Panc1 (cell line): ENCODE data around the gene SYT8. TPM values are rescaled to one million over a fixed set of nuclear protein-coding genes. Genes with fewer than 3 reads are reported as not detected.

Experiments
- ATAC-seq: fragments of 200-7000 bp; cut with Tn5 transposase; 2 replicates; pipeline ENCODE4 v1.9.1; 2020; ENCODE audit warnings: mild to moderate bottlenecking, moderate library complexity
- BruUV-seq: library from RNA; stranded (reverse); fragments of 400-500 nt; replicated peaks from 2 replicates; lab custom pipeline; 2021; lab: Mats Ljungman, UMichigan
- CTCF ChIA-PET: fragments of 300-600 bp; sonication (Branson Sonifier 250); formaldehyde crosslinking; loops from one replicate; lab custom pipeline; 2022; ENCODE audit warnings: antibody characterized with exemption; lab: Charles Lee
- POLR2A ChIA-PET: fragments of 300-600 bp; sonication (Branson Sonifier 250); formaldehyde crosslinking; loops from one replicate; lab custom pipeline; 2022; ENCODE audit warnings: antibody characterized with exemption; lab: Charles Lee
- DNase-seq: peaks from one replicate; pipeline ENCODE4 v3.0.0-alpha.2; 2010; ENCODE audit warnings: low read depth, low spot score
- H3K27ac ChIP-seq: 2 replicates; pipeline ENCODE4 v1.5.1; 2011; ENCODE audit warnings: mild to moderate bottlenecking, low read length, inconsistent platforms
- H3K27me3 ChIP-seq: fragments of 200-500 bp; sonication (Bioruptor generic); 2 replicates; pipeline ENCODE4 v1.6.0; 2014; ENCODE audit warnings: low read length, inconsistent platforms; ENCODE audit not compliant: control insufficient read depth, insufficient read depth
- H3K36me3 ChIP-seq: fragments of 200-500 bp; sonication (Bioruptor generic); 2 replicates; pipeline ENCODE4 v1.5.1; 2014; ENCODE audit warnings: inconsistent platforms, mild to moderate bottlenecking, low read length, moderate library complexity; ENCODE audit not compliant: control insufficient read depth, insufficient read depth
- H3K4me1 ChIP-seq: 2 replicates; pipeline ENCODE4 v1.5.1; 2011; ENCODE audit warnings: inconsistent platforms, mild to moderate bottlenecking, low read length, moderate library complexity; ENCODE audit not compliant: control insufficient read depth, insufficient read depth
- H3K4me3 ChIP-seq, 2 experiments: 2 replicates each; pipeline ENCODE4 v1.5.1; 2011 to 2012; ENCODE audit warnings: low read depth in 2 of 2, low read length in 2 of 2, mild to moderate bottlenecking in 2 of 2, inconsistent platforms in 1 of 2, moderate library complexity in 1 of 2
- H3K9me3 ChIP-seq: fragments of 200-500 bp; sonication (Bioruptor generic); 2 replicates; pipeline ENCODE4 v1.5.1; 2014; ENCODE audit warnings: low read depth, mild to moderate bottlenecking, inconsistent platforms, low read length, moderate library complexity; ENCODE audit not compliant: control insufficient read depth, insufficient read depth
- CTCF ChIP-seq: fragments of 450-650 bp; IDR thresholded peaks from 2 replicates; pipeline ENCODE4 v1.5.1; 2017; ENCODE audit warnings: mild to moderate bottlenecking
- POLR2AphosphoS5 ChIP-seq: IDR thresholded peaks from 2 replicates; pipeline ENCODE4 v1.6.1; 2012; ENCODE audit warnings: mild to moderate bottlenecking, low read depth, low read length, moderate library complexity
- REST ChIP-seq, 2 experiments: IDR thresholded peaks; 2 replicates each; pipeline ENCODE4 v1.6.1; 2011 to 2012; ENCODE audit warnings: low read depth in 2 of 2, control low read depth in 1 of 2, low read length in 1 of 2, mild to moderate bottlenecking in 1 of 2, moderate library complexity in 1 of 2; ENCODE audit not compliant: insufficient read depth in 1 of 2
- SIN3A ChIP-seq: IDR thresholded peaks from 2 replicates; pipeline ENCODE4 v1.6.1; 2012; ENCODE audit warnings: low read depth, mild to moderate bottlenecking, low read length, moderate library complexity, borderline replicate concordance; ENCODE audit not compliant: insufficient read depth
- TCF7L2 ChIP-seq: IDR thresholded peaks from 2 replicates; pipeline ENCODE4 v1.6.1; 2011; ENCODE audit warnings: mild to moderate bottlenecking, low read depth, low read length, inconsistent platforms
- in situ Hi-C: cut with HindIII; loops from 2 replicates; pipeline ENCODE4 v1.10.0; 2016; ENCODE audit warnings: low sequenced_read_pairs, low pct_unique_long_range_greater_than_20kb
- intact Hi-C: fragments of 100-400 bp; cut with micrococcal nuclease; formaldehyde crosslinking; loops from one replicate; pipeline ENCODE4 v1.10.0; 2022; ENCODE audit not compliant: unreplicated experiment
- total RNA-seq: library from RNA; stranded (reverse); gene quantifications from one replicate; pipeline ENCODE4 v1.2.1, GENCODE V29; 2021; ENCODE audit not compliant: unreplicated experiment

SYT8 gene
- total RNA-seq, 1 experiment from 2014 or later, result 3.5 TPM

DNA sequence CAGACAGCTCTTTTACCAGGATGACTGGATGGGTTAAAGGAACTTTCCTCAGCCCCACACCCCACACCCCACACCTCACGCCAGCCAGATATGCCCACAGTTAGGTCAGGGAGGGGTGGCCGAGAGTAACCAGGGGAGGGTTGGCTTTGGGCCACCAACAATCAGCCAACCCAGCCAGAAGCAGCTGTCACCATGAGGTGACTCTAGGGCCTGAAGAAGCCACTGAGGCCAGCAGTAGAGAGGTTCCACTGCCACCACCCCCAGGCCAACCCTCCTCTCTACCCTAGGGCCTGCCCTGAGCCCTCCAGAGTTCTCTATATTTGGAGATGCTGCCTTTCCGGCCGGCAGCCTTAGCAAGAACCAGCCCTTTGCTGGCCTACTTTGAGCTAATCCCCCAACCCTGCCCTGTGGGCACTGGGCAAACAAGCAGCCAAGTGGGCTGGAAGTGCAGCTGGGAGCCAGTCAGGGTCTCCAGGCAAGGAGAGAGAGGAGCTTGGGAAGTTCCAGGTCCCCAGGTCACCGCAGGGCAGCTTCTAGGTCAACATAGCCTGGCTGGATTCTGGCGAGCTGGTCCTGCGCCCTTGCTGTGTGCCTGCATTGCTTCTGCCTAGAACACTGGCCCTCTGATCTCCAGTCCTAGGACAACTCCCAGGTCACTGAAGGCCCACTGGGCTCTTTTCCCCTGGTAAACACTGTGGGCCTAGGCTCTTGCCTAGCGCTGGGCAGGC lies 12.0 kb upstream of the SYT8 start:
- peak overlapping the region; percentile 44; the same call in 1 of the 2 replicates for H3K27ac ChIP-seq
- peaks cover 2% of the 10 kb centered on the region; the same call in 1 of the 2 replicates for H3K9me3 ChIP-seq
- in situ Hi-C loops, result no loop called here
- ATAC-seq (no peak), DNase-seq (no peak)
- intact Hi-C loops, result loop anchor here (10.0 kb wide), 1 partner anchor 278 kb away; no protein-coding TSS in a partner anchor
- no peaks in the 10 kb centered on the region for H3K36me3 ChIP-seq
- H3K4me3 ChIP-seq, result no peak overlapping the region
- CTCF ChIA-PET, result interaction anchor here (0.6 to 1.6 kb wide), 3 partner anchors 10 to 133 kb away, joined by 4 to 12 read pairs (median 8); no protein-coding TSS in a partner anchor
- H3K4me1 ChIP-seq, result peaks cover 41% of the 10 kb centered on the region
- TF ChIP-seq TCF7L2, result no peak
- TF ChIP-seq REST (IDR thresholded peaks at IDR 0.05; ENCODE audit: insufficient read depth in 1 of 2, low read depth in 2 of 2, low read length in 1 of 2), result no peak
- TF ChIP-seq SIN3A, result no peak
- no peak for TF ChIP-seq CTCF
- TF ChIP-seq POLR2AphosphoS5, result no peak
- no TSS peak for BruUV-seq
- POLR2A ChIA-PET, result no interaction called here
- H3K27me3 ChIP-seq, result no peaks in the 10 kb centered on the region

DNA sequence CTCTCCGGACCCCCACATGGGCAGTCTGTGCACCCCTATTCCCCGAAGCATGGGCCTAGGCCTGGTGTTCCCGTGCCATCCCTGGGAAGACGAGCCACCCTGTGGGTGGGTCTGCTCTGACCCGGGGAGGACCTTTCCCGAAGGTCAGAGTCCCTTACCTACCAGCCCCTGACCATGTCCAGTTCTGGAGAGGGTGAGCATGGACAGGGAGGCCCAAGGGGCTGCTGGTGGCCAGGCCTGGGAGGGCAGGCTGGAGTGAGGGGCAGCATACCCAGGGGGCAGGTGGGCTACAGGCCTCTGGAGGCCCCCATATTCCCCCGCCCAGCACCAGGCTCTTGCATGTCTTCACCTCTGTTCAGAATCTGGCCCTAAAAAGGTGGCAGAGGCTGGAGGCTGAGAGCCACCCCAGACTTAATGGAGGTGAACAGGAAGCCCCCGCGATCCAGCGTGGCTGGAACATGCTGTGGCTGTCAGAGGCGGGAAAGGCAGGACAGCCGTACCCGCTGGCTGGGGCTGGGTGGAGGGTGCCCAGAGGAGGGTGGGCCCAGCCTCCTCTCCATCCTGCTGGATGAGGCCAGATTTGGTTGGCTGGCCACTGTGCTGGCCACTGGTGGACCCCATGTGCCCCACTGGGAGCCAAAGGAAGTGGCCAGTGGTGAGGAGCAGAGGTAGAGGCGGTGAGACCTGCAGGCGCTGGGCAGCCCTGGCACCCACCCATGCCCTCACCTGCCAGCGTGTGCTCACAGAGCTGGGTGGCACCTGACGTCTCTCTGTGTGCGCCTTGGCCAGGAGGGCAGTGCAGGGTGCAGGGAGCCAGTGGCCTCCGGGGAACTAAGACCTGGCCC lies 11.2 kb upstream of the SYT8 start:
- peaks cover 49% of the 10 kb centered on the region for H3K4me1 ChIP-seq
- TF ChIP-seq TCF7L2 (no peak), REST (IDR thresholded peaks at IDR 0.05; ENCODE audit: insufficient read depth in 1 of 2, low read depth in 2 of 2, low read length in 1 of 2) (no peak), POLR2AphosphoS5 (no peak), CTCF (no peak), SIN3A (no peak)

More for the DNA sequence above, 11.2 kb upstream of the SYT8 start:
- Histone ChIP-seq H3K9me3 (no peaks in the 10 kb centered on the region; the same call in 1 of the 2 replicates), H3K27me3 (no peaks in the 10 kb centered on the region), H3K4me3 (no peak overlapping the region), H3K27ac (peak overlapping the region; percentile 44; the same call in 1 of the 2 replicates), H3K36me3 (no peaks in the 10 kb centered on the region)
- BruUV-seq, result no TSS peak
- CTCF ChIA-PET, result interaction anchor here (0.5 to 1.6 kb wide), 4 partner anchors 9 to 130 kb away, joined by 3 to 12 read pairs (median 7); no protein-coding TSS in a partner anchor
- DNase-seq (no peak), ATAC-seq (no peak)
- POLR2A ChIA-PET, result no interaction called here
- in situ Hi-C loops (no loop called here), intact Hi-C loops (loop anchor here (10.0 kb wide), 1 partner anchor 279 kb away; no protein-coding TSS in a partner anchor)
